Activated CD4-positive, alpha-beta T cell treated with anti-CD3 and anti-CD28 coated beads for 4 hours (primary cell): ENCODE data around the gene FASLG.
A peak's percentile ranks its signal among the peaks of the same experiment; 100 is the strongest.
"Not testable (repeated sequence)": the region's sequence is repeated elsewhere in the genome, so short reads cannot be mapped to it uniquely, and the experiment has no call there.

Experiments
- DNase-seq, 2 donors: peaks; one replicate each; pipeline ENCODE4 v3.0.0-alpha.2; 2020

The FASLG gene

GRCh38 chr1:172686143-172686542 lies 27.2 kb downstream of the FASLG start:
- DNase-seq = no peak

DNA sequence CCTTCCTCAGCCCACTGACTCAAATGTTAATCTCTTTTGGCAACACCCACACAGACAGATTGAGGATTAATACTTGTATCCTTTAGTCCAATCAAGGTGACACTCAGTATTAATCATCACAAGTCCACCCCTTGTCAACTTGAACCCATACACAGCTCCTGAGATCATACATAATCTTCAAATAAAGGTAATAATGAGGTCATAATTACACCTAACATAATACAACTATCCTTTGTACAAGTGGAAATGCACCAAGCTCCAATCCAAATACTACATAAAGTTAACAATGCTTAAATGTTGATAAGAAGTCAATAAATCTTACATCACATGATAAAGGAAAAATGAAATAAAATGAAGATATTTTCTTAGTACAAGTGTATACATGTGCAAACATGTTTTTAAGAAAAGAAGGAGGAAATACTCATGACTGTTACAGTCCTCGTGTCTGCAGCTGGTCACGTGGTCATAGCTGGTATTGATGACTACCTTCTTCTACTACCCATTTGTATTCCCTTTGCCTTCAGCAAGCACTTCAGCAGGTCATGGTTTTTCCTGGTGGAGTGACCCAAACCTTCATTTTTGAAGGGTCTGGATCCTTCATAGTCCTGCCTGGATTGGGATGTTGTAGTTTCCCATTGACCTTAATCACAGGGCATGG lies 29.7 kb downstream of the FASLG start:
- not testable (repeated sequence) for DNase-seq

GRCh38 chr1:172690925-172691324 lies 32.0 kb downstream of the FASLG start:
- not testable (repeated sequence) for DNase-seq

GRCh38 chr1:172697534-172698002 lies 38.7 kb downstream of the FASLG start:
- peak in 1 of 2 donors; percentile 26 for DNase-seq

GRCh38 chr1:172698224-172698623 lies 39.3 kb downstream of the FASLG start:
- peak; percentile 26 to 39 for DNase-seq

- DNase-seq = peak; percentile 78 to 83
Measured at GRCh38 chr1:172699111-172699510, 40.2 kb downstream of the FASLG start.

DNA sequence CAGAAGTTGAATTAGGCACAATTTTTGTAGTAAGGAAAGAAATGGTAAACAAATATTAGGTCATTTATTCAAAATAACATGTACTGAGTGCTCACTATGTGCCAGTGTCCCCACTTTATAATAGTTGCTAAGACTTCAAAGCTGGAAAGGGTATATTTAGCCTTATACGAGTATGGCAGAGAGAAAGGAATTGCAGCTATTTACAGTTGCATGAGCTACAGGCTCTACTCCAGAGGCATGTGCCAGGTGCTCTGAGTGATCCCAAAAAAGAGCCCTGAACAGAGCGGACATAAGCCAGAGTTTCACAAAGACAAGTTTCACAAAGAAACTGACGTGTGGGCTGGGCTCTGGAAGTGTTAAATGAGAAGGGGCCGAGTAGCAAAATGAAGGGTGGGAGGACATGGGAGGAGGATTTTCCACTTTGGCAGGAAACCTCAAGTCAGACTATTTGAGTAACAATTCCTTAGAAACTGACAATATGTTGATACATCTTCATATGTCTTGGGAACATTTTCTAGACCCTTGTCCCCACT lies 40.9 kb downstream of the FASLG start:
- peak; percentile 18 to 30 for DNase-seq

DNA sequence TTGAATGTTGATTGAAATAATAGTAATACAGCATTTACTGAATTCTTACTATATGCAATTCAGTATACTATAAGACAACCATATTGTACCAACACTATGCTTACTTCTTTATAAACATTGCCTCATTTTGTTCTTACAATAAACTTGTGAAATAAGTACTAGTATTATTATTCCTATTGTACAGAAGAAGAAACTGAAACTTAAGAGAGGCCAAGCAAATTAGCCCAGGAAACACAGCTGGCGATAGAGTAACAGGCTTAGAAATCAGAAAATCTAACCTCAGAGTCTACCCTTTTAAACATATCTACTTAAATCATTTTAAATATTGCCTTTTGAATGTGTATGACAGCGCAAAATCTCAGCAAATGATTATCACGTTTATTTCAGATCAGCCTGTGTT lies 41.7 kb downstream of the FASLG start:
- no peak for DNase-seq

- DNase-seq = peak in 1 of 2 donors; percentile 14
Measured at GRCh38 chr1:172704001-172704400, 45.1 kb downstream of the FASLG start.

DNA sequence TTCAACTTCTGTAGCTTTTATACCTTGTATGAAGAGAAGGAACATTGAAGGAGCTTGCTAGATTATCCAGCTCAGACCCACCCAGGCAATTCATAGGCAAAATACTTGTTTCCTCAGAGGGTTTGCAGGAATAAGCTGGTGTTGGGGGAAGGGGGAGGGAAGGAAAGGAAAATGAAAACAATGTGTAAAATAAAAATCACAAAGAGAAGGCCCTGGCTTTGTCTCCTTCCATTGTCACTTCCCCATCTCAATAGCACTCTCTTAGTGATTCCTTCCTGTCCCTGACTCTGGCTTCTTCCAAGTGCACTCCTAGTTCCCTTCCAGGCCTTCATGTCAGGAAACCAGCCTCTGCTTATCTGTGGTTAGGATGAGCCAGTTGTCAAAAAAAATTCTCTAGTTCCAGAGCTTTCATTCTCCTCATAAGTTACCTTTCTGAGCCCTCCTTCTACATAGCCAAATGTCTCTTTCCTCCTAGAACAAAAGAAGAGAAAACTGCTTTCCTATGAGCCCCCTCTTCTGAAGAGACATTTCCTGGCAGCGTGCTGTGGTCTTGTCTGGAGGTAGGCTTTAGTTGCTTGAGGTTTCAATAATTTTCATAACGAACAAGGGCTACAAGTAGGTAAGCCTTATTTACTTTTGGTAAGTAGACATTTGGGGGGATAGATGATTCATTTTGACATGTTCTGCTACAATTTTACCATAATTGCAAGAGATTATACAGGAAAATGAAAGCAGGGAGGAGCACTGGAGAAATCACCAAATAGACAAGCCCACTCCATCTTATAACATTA lies 45.7 kb downstream of the FASLG start:
- no peak for DNase-seq

GRCh38 chr1:172708452-172708851 lies 49.5 kb downstream of the FASLG start:
- peak; percentile 68 for DNase-seq

- no peak for DNase-seq
Measured at GRCh38 chr1:172711558-172711957, 52.7 kb downstream of the FASLG start.

GRCh38 chr1:172713466-172713865 lies 54.6 kb downstream of the FASLG start:
- DNase-seq = no peak
